GM23338 (cell line): ENCODE data around the gene H1-8. TPM values are rescaled to one million over a fixed set of nuclear protein-coding genes. Genes with fewer than 3 reads are reported as not detected.

Source experiments
- ATAC-seq: fragments of 200-7000 bp; cut with Tn5 transposase; 3 replicates; pipeline ENCODE4 v1.9.1; 2020
- DNase-seq: peaks from one replicate; pipeline ENCODE4 v3.0.0-alpha.2; 2015; ENCODE audit warnings: low spot score
- H2AFZ ChIP-seq: fragments of 200-600 bp; sonication (generic); 2 replicates; pipeline ENCODE4 v1.8.0; 2016; ENCODE audit warnings: antibody characterized with exemption, mild to moderate bottlenecking, moderate library complexity
- H3F3A ChIP-seq: fragments of 200-600 bp; sonication (generic); replicated peaks from 2 replicates; pipeline ENCODE4 v1.8.0; 2017; ENCODE audit warnings: antibody characterized with exemption, mixed run types, low read depth
- H3K27ac ChIP-seq: fragments of 200-600 bp; sonication (generic); 2 replicates; pipeline ENCODE4 v1.6.1; 2016; ENCODE audit warnings: low read depth
- H3K27me3 ChIP-seq: fragments of 200-600 bp; sonication (generic); 2 replicates; pipeline ENCODE4 v1.8.0; 2016; ENCODE audit warnings: mild to moderate bottlenecking, mixed run types, moderate library complexity; ENCODE audit not compliant: insufficient read depth
- H3K36me3 ChIP-seq: fragments of 200-600 bp; sonication (generic); 2 replicates; pipeline ENCODE4 v1.8.0; 2016; ENCODE audit warnings: mild to moderate bottlenecking; ENCODE audit not compliant: insufficient read depth
- H3K4me1 ChIP-seq: fragments of 200-600 bp; sonication (generic); 2 replicates; pipeline ENCODE4 v1.8.0; 2016; ENCODE audit warnings: mild to moderate bottlenecking, moderate library complexity; ENCODE audit not compliant: insufficient read depth
- H3K4me2 ChIP-seq: fragments of 200-600 bp; sonication (generic); 2 replicates; pipeline ENCODE4 v1.7.1; 2017; ENCODE audit warnings: mixed run types
- H3K4me3 ChIP-seq: fragments of 200-600 bp; sonication (generic); 2 replicates; pipeline ENCODE4 v1.6.1; 2016; ENCODE audit warnings: mixed run types
- H3K79me2 ChIP-seq: fragments of 200-600 bp; sonication (generic); replicated peaks from 2 replicates; pipeline ENCODE4 v1.8.0; 2017; ENCODE audit warnings: mild to moderate bottlenecking; ENCODE audit not compliant: insufficient read depth
- H3K9me2 ChIP-seq: fragments of 200-600 bp; sonication (generic); 2 replicates; pipeline ENCODE4 v1.8.0; 2017; ENCODE audit not compliant: insufficient read depth
- H4K20me1 ChIP-seq: fragments of 200-600 bp; sonication (generic); replicated peaks from 2 replicates; pipeline ENCODE4 v1.8.0; 2017; ENCODE audit warnings: mild to moderate bottlenecking; ENCODE audit not compliant: insufficient read depth
- H3K27ac Mint-ChIP-seq: 2 replicates; pipeline ENCODE4 v1.8.0; 2020; ENCODE audit warnings: inconsistent platforms, mild to moderate bottlenecking, moderate library complexity, mixed read lengths
- H3K27me3 Mint-ChIP-seq: 3 replicates; pipeline ENCODE4 v1.8.0; 2022; ENCODE audit warnings: low read depth, mild to moderate bottlenecking, moderate library complexity, mixed read lengths, inconsistent platforms; ENCODE audit not compliant: insufficient read depth, poor library complexity
- H3K36me3 Mint-ChIP-seq: 3 replicates; pipeline ENCODE4 v1.8.0; 2021; ENCODE audit warnings: low read depth, mild to moderate bottlenecking, inconsistent platforms, moderate library complexity, mixed read lengths
- H3K4me1 Mint-ChIP-seq: 3 replicates; pipeline ENCODE4 v1.8.0; 2020; ENCODE audit warnings: mild to moderate bottlenecking, inconsistent platforms, mixed read lengths
- H3K4me3 Mint-ChIP-seq: 3 replicates; pipeline ENCODE4 v1.8.0; 2021; ENCODE audit warnings: moderate library complexity, mild to moderate bottlenecking, inconsistent platforms, mixed read lengths
- H3K9me3 Mint-ChIP-seq: 3 replicates; pipeline ENCODE4 v1.8.0; 2020; ENCODE audit warnings: moderate library complexity, mild to moderate bottlenecking, inconsistent platforms, mixed read lengths
- CREB1 ChIP-seq: fragments of 250-450 bp; sonication (Bioruptor Pico); IDR thresholded peaks from 2 replicates; pipeline ENCODE4 v1.5.0; 2020; ENCODE audit warnings: low read depth, mild to moderate bottlenecking, moderate library complexity
- CTCF ChIP-seq, 2 experiments: fragments of 200-600 bp in 1 of 2; sonication (generic) in 1 of 2; conservative IDR thresholded peaks; 2 replicates each; pipeline versions ENCODE4 v1.5.1 to v1.6.1; 2016 to 2017; ENCODE audit warnings: antibody characterized with exemption in 2 of 2, low read depth in 2 of 2, mild to moderate bottlenecking in 2 of 2, moderate library complexity in 1 of 2
- ETS1 ChIP-seq: IDR thresholded peaks from 2 replicates; pipeline ENCODE4 v1.6.1; 2016; ENCODE audit warnings: antibody characterized with exemption
- EZH2 ChIP-seq: fragments of 200-600 bp; sonication (generic); IDR thresholded peaks from one replicate; pipeline ENCODE4 v1.8.0; 2017; ENCODE audit warnings: antibody characterized with exemption, mild to moderate bottlenecking, low read depth; ENCODE audit not compliant: unreplicated experiment
- EZH2phosphoT487 ChIP-seq: fragments of 200-600 bp; sonication (generic); IDR thresholded peaks from one replicate; pipeline ENCODE4 v1.8.1; 2018; ENCODE audit warnings: antibody characterized with exemption; ENCODE audit not compliant: unreplicated experiment
- JUNB ChIP-seq: IDR thresholded peaks from one replicate; pipeline ENCODE4 v1.6.1; 2016; ENCODE audit warnings: antibody characterized with exemption; ENCODE audit not compliant: unreplicated experiment
- NANOG ChIP-seq: IDR thresholded peaks from 2 replicates; pipeline ENCODE4 v1.6.1; 2016; ENCODE audit warnings: antibody characterized with exemption, borderline replicate concordance
- POLR2AphosphoS5 ChIP-seq: IDR thresholded peaks from 2 replicates; pipeline ENCODE4 v1.6.1; 2016; ENCODE audit warnings: antibody characterized with exemption, low read depth
- REST ChIP-seq: IDR thresholded peaks from one replicate; pipeline ENCODE4 v1.6.1; 2018; ENCODE audit warnings: antibody characterized with exemption; ENCODE audit not compliant: unreplicated experiment
- STAT1 ChIP-seq: IDR thresholded peaks from one replicate; pipeline ENCODE4 v1.6.1; 2016; ENCODE audit warnings: antibody characterized with exemption; ENCODE audit not compliant: unreplicated experiment
- ZNF114 ChIP-seq: fragments of 250-450 bp; sonication (Bioruptor Pico); IDR thresholded peaks from 2 replicates; pipeline ENCODE4 v1.5.0; 2020; ENCODE audit warnings: mild to moderate bottlenecking, moderate library complexity
- ZNF331 ChIP-seq: fragments of 250-450 bp; sonication (Bioruptor Pico); IDR thresholded peaks from 2 replicates; pipeline ENCODE4 v1.5.0; 2020; ENCODE audit warnings: low read depth, mild to moderate bottlenecking, moderate library complexity
- ZNF462 ChIP-seq: fragments of 250-450 bp; sonication (Bioruptor Pico); IDR thresholded peaks from 2 replicates; pipeline ENCODE4 v1.5.0; 2020; ENCODE audit warnings: mild to moderate bottlenecking, moderate library complexity
- polyA plus RNA-seq: library from polyadenylated mRNA; unstranded; fragments of >200 nt; fragmentation: Nextera tagmentation; extraction: Ambion mirVana; gene quantifications from 2 replicates; pipeline ENCODE4 v1.2.1, GENCODE V29; 2016
- total RNA-seq: library from RNA; depleted of rRNA; stranded (reverse); fragments of >200 nt; shearing (Covaris generic); gene quantifications from 2 replicates; pipeline ENCODE4 v1.2.3, GENCODE V29; 2014

The H1-8 gene
- total and polyA plus RNA-seq, 2 experiments from 2014 or later: not detected

- H3K27me3 Mint-ChIP-seq: peaks cover 2% of the 10 kb centered on the region
- TF ChIP-seq EZH2 (no peak), ZNF114 (CRISPR knock-in tag) (no peak), ZNF462 (no peak), NANOG (no peak), EZH2phosphoT487 (no peak), REST (no peak), ETS1 (no peak), JUNB (no peak), STAT1 (no peak), CTCF (conservative IDR thresholded peaks at IDR 0.05; ENCODE audit: low read depth in 2 of 2) (no peak), POLR2AphosphoS5 (no peak), CREB1 (CRISPR knock-in tag) (no peak), ZNF331 (no peak)
Observed at GRCh38 chr3:129573493-129573892, 30.5 kb downstream of the H1-8 start.

More at GRCh38 chr3:129573493-129573892, 30.5 kb downstream of the H1-8 start:
- Mint-ChIP-seq H3K27ac (no peak overlapping the region), H3K4me1 (peaks cover 14% of the 10 kb centered on the region), H3K9me3 (no peaks in the 10 kb centered on the region; the same call in 2 of the 3 replicates), H3K36me3 (peaks cover 2% of the 10 kb centered on the region; the same call in 1 of the 3 replicates), H3K4me3 (no peak overlapping the region)
- Histone ChIP-seq H2AFZ (no peak overlapping the region), H3K4me2 (no peak overlapping the region), H3F3A (no peaks in the 10 kb centered on the region), H3K9me2 (no peaks in the 10 kb centered on the region), H3K36me3 (no peaks in the 10 kb centered on the region), H3K4me1 (no peaks in the 10 kb centered on the region), H3K4me3 (no peak overlapping the region), H4K20me1 (no peaks in the 10 kb centered on the region), H3K27me3 (no peaks in the 10 kb centered on the region), H3K79me2 (no peaks in the 10 kb centered on the region), H3K27ac (no peak overlapping the region)
- DNase-seq (no peak), ATAC-seq (no peak)
